AG10803 (cell line): ENCODE data around the gene RENBP.

Experiments
- DNase-seq: peaks from one replicate; pipeline ENCODE4 v3.0.0; 2010; ENCODE audit warnings: low read depth
- H3K4me3 ChIP-seq: 2 replicates; pipeline ENCODE4 v1.5.1; 2011; ENCODE audit warnings: mild to moderate bottlenecking, low read length, control low read depth
- CTCF ChIP-seq: conservative IDR thresholded peaks from 2 replicates; pipeline ENCODE4 v1.5.1; 2011; ENCODE audit warnings: mild to moderate bottlenecking, low read length, control low read depth, inconsistent platforms

The RENBP gene

GRCh38 chrX:153944140-153944799 lies at the start of gene RENBP:
Gene RENBP (minus strand): TSS chrX:153944643. CDS start chrX:153944610, 33 bp downstream.
- DNase-seq: no peak
- H3K4me3 ChIP-seq: no peak within 1 kb of the TSS
- no peak for TF ChIP-seq CTCF

- no peak for TF ChIP-seq CTCF
- no peak for DNase-seq
- no peak overlapping the region for H3K4me3 ChIP-seq
Observed at GRCh38 chrX:153993978-153994377, 49.5 kb upstream of the RENBP start.

GRCh38 chrX:153993079-153993478 lies 48.6 kb upstream of the RENBP start:
- no peak for TF ChIP-seq CTCF
- H3K4me3 ChIP-seq: no peak overlapping the region
- no peak for DNase-seq

- no peak for TF ChIP-seq CTCF
- DNase-seq: no peak
- no peak overlapping the region for H3K4me3 ChIP-seq
Observed at GRCh38 chrX:153992180-153992579, 47.7 kb upstream of the RENBP start.

GRCh38 chrX:153991013-153991580 lies 46.7 kb upstream of the RENBP start:
- no peak for TF ChIP-seq CTCF
- no peak overlapping the region for H3K4me3 ChIP-seq
- no peak for DNase-seq

- no peak for TF ChIP-seq CTCF
- DNase-seq: no peak
- H3K4me3 ChIP-seq: no peak overlapping the region
Observed at GRCh38 chrX:153989973-153990655, 45.7 kb upstream of the RENBP start.

GRCh38 chrX:153988493-153988892 lies 44.0 kb upstream of the RENBP start:
- TF ChIP-seq CTCF: no peak
- no peak for DNase-seq

More at GRCh38 chrX:153988493-153988892, 44.0 kb upstream of the RENBP start:
- H3K4me3 ChIP-seq: no peak overlapping the region
